H1 (cell line): ENCODE measurements around the gene KIAA1614.

Experiments used
- ATF2 ChIP-seq: IDR thresholded peaks from 2 replicates; pipeline ENCODE4 v1.6.1; 2012; ENCODE audit warnings: low read length, inconsistent platforms
- BRCA1 ChIP-seq: IDR thresholded peaks from 2 replicates; pipeline ENCODE4 v1.6.1; 2012; ENCODE audit warnings: low read depth, low read length, improper control_type of control experiment
- CBX5 ChIP-seq: fragments of 300-800, 300-1000 bp; sonication (generic); IDR thresholded peaks from 2 replicates; pipeline ENCODE4 v1.7.1; 2016; ENCODE audit warnings: antibody characterized with exemption, low read length, low read depth
- CTCF ChIP-seq, 3 experiments: IDR thresholded peaks; 1 replicate in 2 of 3; 2 replicates in 1 of 3; pipeline versions ENCODE4 v1.5.1 to v1.6.1; 2011; ENCODE audit warnings: low read length in 3 of 3, mild to moderate bottlenecking in 3 of 3, inconsistent platforms in 2 of 3, low read depth in 1 of 3, moderate library complexity in 1 of 3; ENCODE audit not compliant: insufficient read depth in 1 of 3; ENCODE audit errors: control extremely low read depth in 1 of 3
- EP300 ChIP-seq, 2 experiments: IDR thresholded peaks; 1 replicate in 1 of 2; 2 replicates in 1 of 2; pipeline ENCODE4 v1.6.1; 2011 to 2012; ENCODE audit warnings: low read depth in 2 of 2, low read length in 2 of 2, mild to moderate bottlenecking in 2 of 2, borderline replicate concordance in 1 of 2, inconsistent platforms in 1 of 2, moderate library complexity in 1 of 2
- EZH2 ChIP-seq: fragments of 200-600 bp; sonication (generic); IDR thresholded peaks from 2 replicates; pipeline ENCODE4 v1.7.1; 2012; ENCODE audit warnings: low read depth, mild to moderate bottlenecking, moderate library complexity, low read length, inconsistent platforms; ENCODE audit not compliant: severe bottlenecking
- GABPA ChIP-seq: IDR thresholded peaks from 2 replicates; pipeline ENCODE4 v1.6.1; 2011; ENCODE audit warnings: mild to moderate bottlenecking, low read length, moderate library complexity, borderline replicate concordance; ENCODE audit not compliant: insufficient read depth
- GTF2F1 ChIP-seq: IDR thresholded peaks from 2 replicates; pipeline ENCODE4 v1.6.1; 2012; ENCODE audit warnings: low read depth, low read length, improper control_type of control experiment, borderline replicate concordance
- JUN ChIP-seq: IDR thresholded peaks from 2 replicates; pipeline ENCODE4 v1.6.1; 2011; ENCODE audit warnings: low read depth, mild to moderate bottlenecking, improper control_type of control experiment, low read length
- POLR2AphosphoS5 ChIP-seq: IDR thresholded peaks from 2 replicates; pipeline ENCODE4 v1.6.1; 2011; ENCODE audit warnings: low read depth, low read length
- SP1 ChIP-seq: IDR thresholded peaks from 2 replicates; pipeline ENCODE4 v1.6.1; 2011; ENCODE audit warnings: low read depth, low read length

- TF ChIP-seq GABPA (no peak), CTCF (IDR thresholded peaks at IDR 0.05; ENCODE audit: control extremely low read depth in 1 of 3, insufficient read depth in 1 of 3, low read depth in 1 of 3, low read length in 3 of 3) (no peak), BRCA1 (no peak), GTF2F1 (no peak), ATF2 (no peak), EZH2 (no peak), EP300 (IDR thresholded peaks at IDR 0.05; ENCODE audit: borderline replicate concordance in 1 of 2, low read depth in 2 of 2, low read length in 2 of 2) (no peak), SP1 (no peak), JUN (no peak), CBX5 (no peak), POLR2AphosphoS5 (no peak)
Observed at GRCh38 chr1:180902541-180902940, 10.2 kb upstream of the KIAA1614 start.
